Activated CD4-positive, alpha-beta T cell treated with anti-CD3 and anti-CD28 coated beads for 48 hours (primary cell): ENCODE results near the gene HS2ST1.

ENCODE experiments used
- DNase-seq: peaks from one replicate; pipeline ENCODE4 v3.0.0-alpha.2; 2020

Gene HS2ST1

GRCh38 chr1:87074001-87074795 lies 159.8 kb downstream of the HS2ST1 start:
- DNase-seq: no peak

GRCh38 chr1:87077959-87078639 lies 163.7 kb downstream of the HS2ST1 start:
- no peak for DNase-seq

GRCh38 chr1:87084244-87084836 lies 169.9 kb downstream of the HS2ST1 start:
- no peak for DNase-seq

GRCh38 chr1:87086120-87086519 lies 171.7 kb downstream of the HS2ST1 start:
- DNase-seq: no peak

GRCh38 chr1:87089070-87089736 lies 174.8 kb downstream of the HS2ST1 start:
- no peak for DNase-seq

- DNase-seq: no peak
Measured at GRCh38 chr1:87089823-87090222, 175.4 kb downstream of the HS2ST1 start.

GRCh38 chr1:87091425-87091824 lies 177.0 kb downstream of the HS2ST1 start:
- DNase-seq: no peak

GRCh38 chr1:87092846-87093245 lies 178.4 kb downstream of the HS2ST1 start:
- no peak for DNase-seq

GRCh38 chr1:87093286-87093685 lies 178.9 kb downstream of the HS2ST1 start:
- DNase-seq: no peak

- no peak for DNase-seq
Measured at GRCh38 chr1:87094238-87094637, 179.8 kb downstream of the HS2ST1 start.

GRCh38 chr1:87100271-87100670 lies 185.8 kb downstream of the HS2ST1 start:
- DNase-seq: no peak

- no peak for DNase-seq
Measured at GRCh38 chr1:87103074-87103473, 188.6 kb downstream of the HS2ST1 start.

GRCh38 chr1:87104140-87104539 lies 189.7 kb downstream of the HS2ST1 start:
- DNase-seq: no peak

- no peak for DNase-seq
Measured at GRCh38 chr1:87104945-87105344, 190.5 kb downstream of the HS2ST1 start.

- no peak for DNase-seq
Measured at GRCh38 chr1:87106144-87106543, 191.7 kb downstream of the HS2ST1 start.

GRCh38 chr1:87106867-87107266 lies 192.4 kb downstream of the HS2ST1 start:
- no peak for DNase-seq

- no peak for DNase-seq
Measured at GRCh38 chr1:87108228-87108627, 193.8 kb downstream of the HS2ST1 start.

GRCh38 chr1:87108814-87109411 lies 194.5 kb downstream of the HS2ST1 start:
- no peak for DNase-seq

GRCh38 chr1:87111659-87112371 lies 197.4 kb downstream of the HS2ST1 start:
- no peak for DNase-seq

- DNase-seq: no peak
Measured at GRCh38 chr1:87113313-87113712, 198.9 kb downstream of the HS2ST1 start.

GRCh38 chr1:87115317-87115890 lies 201.0 kb downstream of the HS2ST1 start:
- DNase-seq: no peak

- DNase-seq: no peak
Measured at GRCh38 chr1:87115891-87116290, 201.5 kb downstream of the HS2ST1 start.
